GM18868 (cell line): Measurements from ENCODE around the gene OR5T2.
"Not testable (repeated sequence)": the region's sequence is repeated elsewhere in the genome, so short reads cannot be mapped to it uniquely, and the experiment has no call there.

Experiments used
- ATAC-seq: cut with Tn5 transposase; IDR thresholded peaks from one replicate; pipeline ENCODE4 v1.9.1; 2021; ENCODE audit warnings: mild to moderate bottlenecking, moderate library complexity; ENCODE audit not compliant: unreplicated experiment

Gene OR5T2

DNA sequence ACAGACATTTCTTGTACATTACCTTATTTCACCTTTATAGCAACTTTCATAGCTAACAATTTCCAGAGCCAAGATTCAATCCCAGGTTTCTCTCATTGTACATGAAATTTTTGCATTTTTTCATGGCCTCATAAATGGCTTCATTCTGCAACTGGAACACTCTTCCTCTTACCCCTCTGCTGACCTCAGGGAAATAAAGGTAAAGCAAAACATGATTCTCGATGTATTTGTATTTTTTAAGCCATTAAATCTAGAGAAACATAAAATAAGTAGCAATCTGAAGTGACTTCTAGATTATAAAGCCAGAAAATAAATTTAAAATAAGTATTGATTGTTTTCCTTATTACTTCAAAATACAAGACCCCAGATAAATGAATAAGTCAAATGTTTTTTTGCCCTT is at the start of gene OR5T2:
TSS of gene OR5T2 (minus strand) at position 101 of the 400 bp plus-strand sequence. CDS start 1,193 bp downstream, outside the sequence.
- no peak for ATAC-seq

DNA sequence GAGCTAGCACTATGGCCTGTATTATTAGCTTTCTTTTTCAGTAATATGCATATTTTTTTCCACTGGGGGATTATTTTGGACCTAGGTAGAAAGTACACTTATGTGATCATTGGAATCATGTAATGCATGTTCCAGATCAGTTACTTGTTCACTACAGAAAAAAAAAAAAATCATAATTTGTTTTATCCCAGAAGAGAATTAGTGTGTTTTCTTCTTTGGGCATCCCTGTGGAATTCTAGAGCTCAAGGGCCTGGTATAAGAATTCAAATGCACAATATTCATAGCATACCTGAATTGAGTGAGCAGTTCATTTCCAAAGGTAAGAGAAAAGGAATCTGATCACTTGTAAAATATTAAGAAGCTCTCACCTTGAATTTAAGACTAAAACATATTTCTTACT is 39.8 kb upstream of the OR5T2 start, which contains the start of gene OR5T1:
TSS of gene OR5T1 (plus strand) at position 301 of the 400 bp plus-strand sequence. CDS start 1,485 bp downstream, outside the sequence.
- ATAC-seq, result no peak

DNA sequence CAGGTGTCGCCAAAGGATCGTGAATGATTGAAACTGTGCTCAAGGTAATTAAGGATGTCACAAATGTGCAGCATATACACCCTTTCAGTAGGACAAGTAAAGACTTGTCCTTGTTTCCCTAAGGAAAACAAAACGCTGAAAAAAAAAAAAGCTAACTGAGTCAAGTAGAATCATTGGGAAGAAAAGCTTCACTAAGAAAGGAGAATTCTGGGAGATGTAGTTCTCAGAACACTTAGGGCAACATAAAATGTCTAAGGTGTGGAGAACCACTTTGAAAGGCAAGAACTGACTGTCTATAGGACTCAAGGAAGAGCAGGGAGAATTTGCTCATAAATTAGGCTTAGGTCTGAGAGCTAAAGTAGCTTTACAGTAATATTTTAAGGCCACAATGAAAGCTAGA is 37.0 kb upstream of the OR5T2 start:
- ATAC-seq, result no peak

DNA sequence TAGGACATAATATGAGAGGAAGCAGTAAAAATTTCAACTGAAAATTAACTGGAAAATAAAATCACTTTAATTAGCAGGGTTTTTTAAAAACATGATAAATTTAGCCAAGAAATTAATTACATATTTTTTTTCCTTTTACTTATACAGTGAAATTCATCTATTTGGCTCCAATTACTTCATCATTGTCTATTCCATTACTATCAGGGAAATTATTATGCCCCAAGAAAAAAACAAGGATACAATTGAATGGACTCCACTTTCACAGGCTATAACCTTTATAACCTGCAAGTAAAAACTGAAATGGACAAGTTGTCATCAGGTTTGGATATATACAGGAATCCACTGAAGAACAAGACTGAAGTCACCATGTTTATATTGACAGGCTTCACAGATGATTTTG is 17.9 kb upstream of the OR5T2 start, which contains the start of gene OR5T3:
TSS of gene OR5T3 (plus strand) at position 301 of the 400 bp plus-strand sequence. CDS start at position 301, 0 bp downstream.
- ATAC-seq, result no peak

DNA sequence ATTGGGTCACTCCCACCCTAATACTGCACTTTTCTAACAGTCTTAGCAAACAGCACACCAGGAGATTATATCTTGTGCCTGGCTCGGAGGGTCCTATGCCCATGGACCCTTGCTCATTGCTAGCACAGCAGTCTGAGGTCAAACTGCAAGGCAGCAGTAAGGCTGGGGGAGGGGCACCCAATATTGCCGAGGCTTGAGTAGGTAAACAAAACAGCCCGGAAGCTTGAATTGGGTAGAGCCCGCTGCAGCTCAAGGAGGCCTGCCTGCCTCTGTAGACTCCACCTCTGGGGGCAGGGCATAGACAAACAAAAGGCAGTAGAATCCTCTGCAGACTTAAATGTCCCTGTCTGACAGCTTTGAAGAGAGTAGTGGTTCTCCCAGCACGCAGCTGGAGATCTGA is 14.3 kb downstream of the OR5T2 start:
- not testable (repeated sequence) for ATAC-seq

DNA sequence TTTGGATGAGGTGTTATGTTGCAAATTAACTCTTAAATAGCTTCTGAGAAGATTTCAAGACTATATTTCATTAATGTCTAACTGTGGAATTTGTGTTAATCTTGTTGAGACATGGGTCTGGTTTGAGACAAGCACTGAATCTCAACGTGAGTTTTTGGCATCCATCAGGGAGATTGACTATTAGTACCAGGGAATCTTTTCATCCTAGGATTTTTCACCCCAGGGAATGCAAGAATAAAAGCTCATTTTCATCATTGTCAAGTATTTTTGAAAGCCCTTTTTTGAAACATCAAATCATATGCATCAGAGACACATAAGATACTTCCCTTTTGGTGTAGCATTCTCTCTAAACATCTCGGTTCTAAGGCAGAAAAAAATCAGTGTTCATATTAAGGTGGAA is 19.5 kb downstream of the OR5T2 start:
- no peak for ATAC-seq

DNA sequence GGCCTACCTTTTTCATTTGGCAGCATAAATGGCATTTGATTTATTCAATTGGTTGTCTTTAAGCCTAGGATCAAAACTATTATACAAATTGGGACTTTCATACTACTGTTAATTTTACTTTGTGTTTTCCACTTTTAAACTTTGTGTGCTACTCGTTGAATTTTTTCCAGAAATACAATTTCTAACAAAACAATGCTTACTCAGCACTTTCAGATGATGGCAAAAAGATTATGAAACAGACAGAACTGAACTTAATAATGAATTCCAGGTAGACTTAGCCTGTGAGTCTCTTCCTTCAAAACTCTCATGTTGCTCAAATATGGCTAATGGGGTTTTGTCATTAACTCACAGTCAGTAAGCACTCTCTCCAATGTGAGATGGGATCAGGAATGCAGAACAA is 26.3 kb downstream of the OR5T2 start:
- no peak for ATAC-seq

DNA sequence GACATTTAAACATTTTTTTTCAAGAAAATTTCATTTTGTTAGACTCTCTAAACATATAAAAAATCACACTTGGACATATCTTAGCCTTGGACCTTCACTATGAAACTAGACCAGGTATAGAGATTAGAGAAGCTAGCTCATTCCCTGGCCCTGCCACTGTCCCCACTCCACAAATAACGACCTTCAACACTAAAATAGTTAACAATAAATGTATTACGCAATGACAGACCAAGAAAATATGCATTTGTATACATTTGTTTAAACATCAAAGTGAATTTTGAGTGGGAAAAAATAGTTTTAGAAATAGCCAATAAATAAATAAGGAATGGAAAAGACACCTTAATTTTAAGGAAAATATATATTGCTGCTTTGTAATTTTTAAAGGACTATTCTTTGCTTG is 36.7 kb downstream of the OR5T2 start:
- ATAC-seq, result no peak

DNA sequence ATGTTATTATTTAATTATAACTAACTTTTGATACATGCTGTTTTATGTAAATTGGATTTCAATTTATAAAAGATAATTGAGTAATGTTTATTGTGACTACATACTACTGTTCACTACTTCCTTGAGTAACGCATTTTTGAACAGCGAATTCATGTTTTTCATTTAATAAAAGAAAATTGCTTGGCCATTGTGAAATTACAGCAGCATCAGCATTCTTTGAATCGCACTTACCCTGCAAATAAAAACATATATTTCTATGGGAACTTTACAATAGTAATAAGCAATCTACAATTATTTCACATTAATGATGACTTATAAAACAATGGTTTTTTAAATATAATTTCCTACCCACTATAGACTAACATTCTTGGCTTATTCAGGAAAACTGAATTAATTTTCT is 37.4 kb downstream of the OR5T2 start:
- no peak for ATAC-seq

DNA sequence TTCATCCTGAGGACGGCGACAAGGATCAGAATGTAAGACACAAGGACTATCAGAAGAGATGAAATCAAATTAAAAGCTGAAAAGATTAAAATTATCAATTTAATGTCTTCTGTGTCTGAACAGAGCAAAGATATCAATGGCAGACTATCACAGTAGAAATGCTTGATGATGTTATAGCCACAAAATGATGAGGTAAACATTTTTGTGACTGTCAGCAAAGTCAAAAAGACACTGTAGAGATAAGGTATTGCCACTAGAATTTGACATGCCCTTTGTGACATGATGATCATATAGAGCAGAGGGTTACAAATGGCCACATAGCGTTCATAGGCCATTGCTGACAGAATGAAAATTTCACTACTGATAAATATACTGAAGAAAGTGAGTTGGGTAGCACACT is 45.5 kb downstream of the OR5T2 start:
- ATAC-seq, result no peak

DNA sequence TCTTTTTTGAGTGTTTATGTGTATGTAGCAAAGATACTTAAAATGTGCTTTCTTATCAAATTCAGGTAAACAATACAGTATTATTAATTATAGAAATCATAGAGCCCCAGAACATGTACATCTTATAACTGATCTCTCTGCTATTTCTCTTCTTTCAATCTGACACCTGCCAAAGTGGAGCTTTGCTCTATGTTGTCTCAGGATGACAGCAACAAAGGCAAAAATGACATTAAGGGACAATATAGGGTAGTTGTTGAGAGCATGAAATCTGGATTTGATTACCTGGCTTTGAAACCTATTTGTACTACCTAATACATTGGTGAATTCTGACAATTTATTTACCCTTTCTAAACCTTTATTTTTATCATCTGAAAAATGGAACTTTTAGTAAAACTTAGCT is 50.6 kb downstream of the OR5T2 start:
- ATAC-seq, result no peak
